H1 (cell line): ENCODE data around the gene CAMK2G. TPM values are rescaled to one million over a fixed set of nuclear protein-coding genes. Genes with fewer than 3 reads are reported as not detected.

ENCODE experiments used
- CTCF ChIA-PET: fragments of 300-600 bp; sonication (Branson Sonifier 250); formaldehyde crosslinking; loops from one replicate; lab custom pipeline; 2021; ENCODE audit not compliant: partially characterized antibody; lab: Charles Lee
- POLR2A ChIA-PET: fragments of 300-600 bp; sonication (Branson Sonifier 250); formaldehyde crosslinking; loops from one replicate; lab custom pipeline; 2021; ENCODE audit warnings: inconsistent platforms; ENCODE audit not compliant: partially characterized antibody; lab: Charles Lee
- DNase-seq, 2 experiments: peaks; one replicate each; pipeline versions ENCODE4 v3.0.0 to v3.0.0-alpha.2; 2010 to 2022; ENCODE audit warnings: low spot score in 2 of 2, low read depth in 1 of 2, mixed read lengths in 1 of 2
- FAIRE-seq: peaks from 2 replicates; lab custom pipeline; 2011; peaks lifted over from hg19 to GRCh38; lab: Jason Lieb, UNC
- H2AFZ ChIP-seq: 2 replicates; pipeline ENCODE4 v1.8.1; 2012; ENCODE audit warnings: low read length, inconsistent platforms
- H2AK5ac ChIP-seq: 2 replicates; pipeline ENCODE4 v1.6.1; 2013; ENCODE audit warnings: low read depth, low read length
- H2BK120ac ChIP-seq: replicated peaks from 2 replicates; pipeline ENCODE3; 2013; ENCODE audit warnings: low read depth, low read length, inconsistent platforms
- H2BK12ac ChIP-seq: 2 replicates; pipeline ENCODE4 v1.6.1; 2013; ENCODE audit warnings: low read depth, low read length
- H2BK15ac ChIP-seq: 2 replicates; pipeline ENCODE4 v1.6.1; 2013; ENCODE audit warnings: low read length
- H2BK20ac ChIP-seq: 2 replicates; pipeline ENCODE4 v1.6.1; 2013; ENCODE audit warnings: low read length
- H2BK5ac ChIP-seq: 2 replicates; pipeline ENCODE4 v1.6.1; 2013; ENCODE audit warnings: low read depth, low read length
- H3K14ac ChIP-seq: 2 replicates; pipeline ENCODE4 v1.6.1; 2013; ENCODE audit warnings: inconsistent platforms; ENCODE audit not compliant: insufficient read length
- H3K18ac ChIP-seq: 2 replicates; pipeline ENCODE4 v1.6.1; 2013; ENCODE audit warnings: low read length; ENCODE audit errors: extremely low read depth
- H3K23ac ChIP-seq: 2 replicates; pipeline ENCODE4 v1.6.1; 2013; ENCODE audit warnings: inconsistent platforms; ENCODE audit not compliant: insufficient read length
- H3K23me2 ChIP-seq: 2 replicates; pipeline ENCODE4 v1.6.1; 2013; ENCODE audit warnings: low read depth, low read length
- H3K27ac ChIP-seq: 2 replicates; pipeline ENCODE4 v1.6.1; 2011; ENCODE audit warnings: low read depth, low read length, inconsistent platforms
- H3K27me3 ChIP-seq, 4 experiments: replicated peaks in 1 of 4; 1 replicate in 1 of 4; 2 replicates in 3 of 4; pipeline versions ENCODE4 v1.6.1 to v1.8.1; 2011 to 2013; ENCODE audit warnings: low read length in 3 of 4, mild to moderate bottlenecking in 3 of 4, inconsistent platforms in 2 of 4, mixed read lengths in 2 of 4, moderate library complexity in 1 of 4; ENCODE audit not compliant: control insufficient read depth in 3 of 4, insufficient read depth in 3 of 4; ENCODE audit errors: extremely low read depth in 1 of 4
- H3K36me3 ChIP-seq, 4 experiments: 2 replicates each; pipeline versions ENCODE4 v1.6.1 to v1.8.1; 2011 to 2013; ENCODE audit warnings: mild to moderate bottlenecking in 4 of 4, low read length in 3 of 4, moderate library complexity in 2 of 4, control low read depth in 1 of 4, inconsistent platforms in 1 of 4; ENCODE audit not compliant: insufficient read depth in 4 of 4, control insufficient read depth in 2 of 4
- H3K4ac ChIP-seq: replicated peaks from 2 replicates; pipeline ENCODE3; 2013; ENCODE audit warnings: low read length, low read depth, mixed read lengths, inconsistent platforms; ENCODE audit not compliant: insufficient read length
- H3K4me1 ChIP-seq, 4 experiments: replicated peaks in 1 of 4; 1 replicate in 1 of 4; 2 replicates in 3 of 4; pipeline versions ENCODE4 v1.6.1 to v1.8.1; 2011 to 2013; ENCODE audit warnings: low read length in 3 of 4, inconsistent platforms in 2 of 4, mixed read lengths in 1 of 4; ENCODE audit not compliant: insufficient read depth in 4 of 4, control insufficient read depth in 3 of 4
- H3K4me2 ChIP-seq, 2 experiments: 2 replicates each; pipeline versions ENCODE4 v1.6.1 to v1.8.1; 2011 to 2013; ENCODE audit warnings: low read depth in 2 of 2, low read length in 2 of 2, control low read depth in 1 of 2, inconsistent platforms in 1 of 2, mild to moderate bottlenecking in 1 of 2; ENCODE audit not compliant: insufficient read depth in 1 of 2
- H3K4me3 ChIP-seq, 4 experiments: fragments of 200-600, 300-600 bp in 1 of 4; sonication (generic), shearing (Covaris generic), sonication (Bioruptor Twin) in 1 of 4; 2 replicates each; pipeline versions ENCODE4 v1.5.1 to v1.8.1; 2011 to 2016; ENCODE audit warnings: low read length in 4 of 4, low read depth in 3 of 4, control low read depth in 2 of 4, inconsistent platforms in 2 of 4, mild to moderate bottlenecking in 2 of 4, mixed read lengths in 1 of 4, moderate library complexity in 1 of 4; ENCODE audit not compliant: insufficient read depth in 2 of 4; ENCODE audit errors: extremely low read depth in 1 of 4
- H3K56ac ChIP-seq: replicated peaks from 2 replicates; pipeline ENCODE3; 2013; ENCODE audit warnings: low read depth, mild to moderate bottlenecking, mixed read lengths, low read length, inconsistent platforms; ENCODE audit not compliant: insufficient read length
- H3K79me1 ChIP-seq: 2 replicates; pipeline ENCODE4 v1.6.1; 2013; ENCODE audit warnings: low read depth, low read length, control low read depth
- H3K79me2 ChIP-seq, 2 experiments: 2 replicates each; pipeline versions ENCODE4 v1.6.1 to v1.8.1; 2012 to 2013; ENCODE audit warnings: low read length in 2 of 2, mild to moderate bottlenecking in 2 of 2, inconsistent platforms in 1 of 2; ENCODE audit not compliant: insufficient read depth in 2 of 2, control insufficient read depth in 1 of 2
- H3K9ac ChIP-seq, 4 experiments: replicated peaks in 1 of 4; 1 replicate in 1 of 4; 2 replicates in 3 of 4; pipeline versions ENCODE4 v1.6.1 to v1.8.1; 2011 to 2013; ENCODE audit warnings: low read depth in 3 of 4, low read length in 3 of 4, control low read depth in 2 of 4, mild to moderate bottlenecking in 2 of 4, moderate library complexity in 2 of 4, inconsistent platforms in 1 of 4; ENCODE audit errors: extremely low read depth in 1 of 4
- H3K9me3 ChIP-seq, 2 experiments: 2 replicates each; pipeline versions ENCODE4 v1.6.1 to v1.8.1; 2012 to 2013; ENCODE audit warnings: mild to moderate bottlenecking in 2 of 2, moderate library complexity in 2 of 2, control low read depth in 1 of 2, inconsistent platforms in 1 of 2, low read depth in 1 of 2, low read length in 1 of 2, mixed read lengths in 1 of 2; ENCODE audit not compliant: insufficient read depth in 2 of 2
- H4K20me1 ChIP-seq, 2 experiments: replicated peaks in 1 of 2; 2 replicates each; pipeline versions ENCODE3 to v1.8.1; 2011 to 2013; ENCODE audit warnings: inconsistent platforms in 2 of 2, low read length in 2 of 2, mild to moderate bottlenecking in 1 of 2; ENCODE audit not compliant: insufficient read depth in 2 of 2, control insufficient read depth in 1 of 2
- H4K5ac ChIP-seq: 2 replicates; pipeline ENCODE4 v1.6.1; 2013; ENCODE audit warnings: low read length, low read depth, mixed read lengths, inconsistent platforms; ENCODE audit not compliant: insufficient read length
- H4K8ac ChIP-seq: 2 replicates; pipeline ENCODE4 v1.8.0; 2013; ENCODE audit warnings: mild to moderate bottlenecking, moderate library complexity, low read length, inconsistent platforms; ENCODE audit not compliant: insufficient read depth; ENCODE audit errors: extremely low read depth
- H4K91ac ChIP-seq: replicated peaks from 2 replicates; pipeline ENCODE3; 2013; ENCODE audit warnings: low read length, mixed read lengths, inconsistent platforms; ENCODE audit not compliant: insufficient read length
- E2F6 ChIP-seq: IDR thresholded peaks from 2 replicates; pipeline ENCODE4 v1.6.1; 2012; ENCODE audit warnings: inconsistent platforms
- EP300 ChIP-seq, 2 experiments: IDR thresholded peaks; 1 replicate in 1 of 2; 2 replicates in 1 of 2; pipeline ENCODE4 v1.6.1; 2011 to 2012; ENCODE audit warnings: low read depth in 2 of 2, low read length in 2 of 2, mild to moderate bottlenecking in 2 of 2, borderline replicate concordance in 1 of 2, inconsistent platforms in 1 of 2, moderate library complexity in 1 of 2
- FOSL1 ChIP-seq: IDR thresholded peaks from 2 replicates; pipeline ENCODE4 v1.6.1; 2011; ENCODE audit warnings: mild to moderate bottlenecking, low read depth, low read length, moderate library complexity; ENCODE audit not compliant: insufficient read depth
- SIRT6 ChIP-seq: IDR thresholded peaks from one replicate; pipeline ENCODE4 v1.7.1; 2012; ENCODE audit warnings: low read length, inconsistent platforms
- WGBS, 2 experiments: shearing (Covaris generic) in 1 of 2; methylation state at CpG; one replicate each; pipeline versions ENCODE4 v1.1.6 to v1.1.7; 2013 to 2015; ENCODE audit warnings: low lambda C conversion rate in 2 of 2, mixed read lengths in 2 of 2, inconsistent platforms in 1 of 2, low coverage in 1 of 2, missing lambda C conversion rate in 1 of 2; ENCODE audit not compliant: insufficient replicate concordance in 2 of 2, insufficient coverage in 1 of 2, insufficient read length in 1 of 2; ENCODE audit errors: extremely low coverage in 1 of 2, missing lambda C conversion rate in 1 of 2; 5-methylcytosine and 5-hydroxymethylcytosine counted together
- polyA plus RNA-seq, 7 experiments: library from polyadenylated mRNA; depleted of rRNA in 3 of 7; stranded (reverse) in 5 of 7; unstranded in 2 of 7; fragments of >200 nt in 5 of 7; fragments of 200-250 nt in 2 of 7; gene quantifications; 1 replicate in 5 of 7; 2 replicates in 1 of 7; 4 replicates in 1 of 7; pipeline versions ENCODE4 v1.2.1 to v1.2.3, GENCODE V29; 2011 to 2013; ENCODE audit warnings: missing spikeins in 2 of 7, mixed read lengths in 2 of 7
- total RNA-seq: library from RNA; stranded (reverse); fragmentation: NEBNext Ultra II Directional; extraction: Animal tissue kit (Norgen Biotek cat#: 25700); gene quantifications from 2 replicates; pipeline ENCODE4 v1.2.1, GENCODE V29; 2021

The CAMK2G gene
- total and polyA plus RNA-seq, 2 of the 8 experiments (the other 6 are each of a cell fraction or from before 2014, with no cell fraction given), result 28.9 to 31.7 TPM

- no peaks in the 10 kb centered on the region for H3K4me1 ChIP-seq
- H3K18ac ChIP-seq, result no peak overlapping the region
- no peak overlapping the region for H4K5ac ChIP-seq
- 94% methylated on average over 6 of the region's 6 CpGs; no CpG with 5 or more reads in 1 of the 2 experiments for WGBS, 2 experiments
- H3K27me3 ChIP-seq, result no peaks in the 10 kb centered on the region
- H3K23me2 ChIP-seq, result no peaks in the 10 kb centered on the region
- no peak overlapping the region for H3K56ac ChIP-seq
- DNase-seq (no peak), FAIRE-seq (no peak)
- no peak overlapping the region for H2BK12ac ChIP-seq
- H2AK5ac ChIP-seq, result no peak overlapping the region
- no peak overlapping the region for H4K91ac ChIP-seq
- ChIA-PET CTCF (no interaction called here), POLR2A (interaction anchor here (1.0 to 1.5 kb wide), 2 partner anchors 9 to 15 kb away, joined by 3 read pairs; no protein-coding TSS in a partner anchor)
- peaks cover 0 to 2% of the 10 kb centered on the region in 2 experiments for H4K20me1 ChIP-seq
- no peak overlapping the region for H2BK20ac ChIP-seq
- H3K9me3 ChIP-seq, result no peaks in the 10 kb centered on the region
- no peak overlapping the region for H3K14ac ChIP-seq
- H3K4me2 ChIP-seq, result no peak overlapping the region
- no peak overlapping the region for H3K4ac ChIP-seq
- H3K36me3 ChIP-seq, result peaks cover 18 to 72% (median 49%) of the 10 kb centered on the region in 4 experiments
- no peak overlapping the region for H2AFZ ChIP-seq
- no peak overlapping the region for H4K8ac ChIP-seq
- H3K79me1 ChIP-seq, result no peaks in the 10 kb centered on the region
- no peaks in the 10 kb centered on the region for H3K79me2 ChIP-seq
- no peak overlapping the region for H3K23ac ChIP-seq
- no peak overlapping the region for H3K9ac ChIP-seq
- no peak overlapping the region for H2BK15ac ChIP-seq
- no peak overlapping the region for H3K4me3 ChIP-seq
- H2BK5ac ChIP-seq, result no peak overlapping the region
- no peak overlapping the region for H3K27ac ChIP-seq
- no peak overlapping the region for H2BK120ac ChIP-seq
- TF ChIP-seq SIRT6, result no peak
- TF ChIP-seq E2F6, result no peak
- no peak for TF ChIP-seq EP300 (IDR thresholded peaks at IDR 0.05; ENCODE audit: borderline replicate concordance in 1 of 2, low read depth in 2 of 2, low read length in 2 of 2)
- TF ChIP-seq FOSL1, result no peak
Measured at GRCh38 chr10:73765066-73765465, 109.3 kb downstream of the CAMK2G start.
